ENCODE measurements around the gene IKZF1.

- TF ChIP-seq CTCF (conservative IDR thresholded peaks at IDR 0.05; ENCODE audit: low read depth, low read length) (no peak), EZH2 (IDR thresholded peaks at IDR 0.05; ENCODE audit: borderline replicate concordance, low read depth, low read length, poor library complexity, severe bottlenecking) (no peak)
These were observed 20.8 kb upstream of the IKZF1 start for GRCh38 chr7:50283731-50284130.

All from A673 (cell line).